ENCODE data around the gene ADPRS.

The ADPRS gene

GRCh38 chr1:36085126-36085525 is 3.6 kb upstream of the ADPRS start:
- no peak for TF ChIP-seq CTCF (IDR thresholded peaks at IDR 0.05; ENCODE audit: low read depth, low read length)
- H3K27me3 ChIP-seq (ENCODE audit: insufficient read depth, low read depth, severe bottlenecking), result no peaks in the 10 kb centered on the region
- H3K4me3 ChIP-seq (ENCODE audit: low read depth, low read length), result no peak overlapping the region
- H3K9me3 ChIP-seq (ENCODE audit: severe bottlenecking), result no peaks in the 10 kb centered on the region
- peaks cover 2% of the 10 kb centered on the region; the same call in 1 of the 2 replicates for H3K36me3 ChIP-seq
- no peak overlapping the region for H3K27ac ChIP-seq
- no peak for DNase-seq

GRCh38 chr1:36085686-36086526 is 2.8 kb upstream of the ADPRS start:
- H3K9me3 ChIP-seq (ENCODE audit: severe bottlenecking), result no peaks in the 10 kb centered on the region
- TF ChIP-seq CTCF (IDR thresholded peaks at IDR 0.05; ENCODE audit: low read depth, low read length), result no peak
- no peak for DNase-seq

DNA sequence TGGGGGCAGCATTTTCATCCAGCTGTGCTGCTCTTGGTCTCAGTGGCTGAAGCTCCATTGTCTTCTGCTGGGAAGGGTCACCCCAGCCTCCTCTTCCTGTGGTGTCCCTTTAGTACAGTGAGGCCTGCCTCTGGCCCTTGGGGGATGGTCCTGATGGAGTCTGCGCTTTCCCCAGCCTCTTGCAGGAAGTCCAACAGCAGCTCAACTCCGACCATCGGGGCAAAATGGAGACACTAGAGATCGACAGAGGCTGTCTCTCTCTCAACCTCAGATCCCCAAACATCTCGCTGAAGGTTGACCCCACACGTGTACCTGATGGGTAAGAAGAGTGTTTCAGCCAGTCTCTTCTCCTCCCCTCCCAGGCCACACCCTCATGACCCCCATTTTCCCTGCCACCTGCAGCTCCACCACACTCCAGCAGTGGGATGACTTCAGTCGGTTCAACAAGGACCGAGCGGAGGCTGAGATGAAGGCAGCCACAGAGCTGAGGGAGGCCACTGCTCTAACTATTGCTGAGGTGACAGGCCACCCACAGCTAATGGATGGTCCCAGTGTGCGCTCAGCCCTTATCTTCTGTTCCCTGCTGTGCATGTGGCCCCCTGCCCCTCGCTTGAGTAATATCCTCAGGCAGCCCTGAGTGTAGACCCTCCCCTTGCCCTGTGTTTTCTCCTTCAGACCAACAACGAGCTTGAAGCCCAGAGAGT is 2.0 kb upstream of the ADPRS start:
- H3K27ac ChIP-seq, result no peak overlapping the region
- no peak for DNase-seq
- TF ChIP-seq CTCF (IDR thresholded peaks at IDR 0.05; ENCODE audit: low read depth, low read length), result no peak
- no peak overlapping the region for H3K4me3 ChIP-seq (ENCODE audit: low read depth, low read length)
- no peaks in the 10 kb centered on the region for H3K27me3 ChIP-seq (ENCODE audit: insufficient read depth, low read depth, severe bottlenecking)
- peaks cover 15% of the 10 kb centered on the region for H3K36me3 ChIP-seq
- no peaks in the 10 kb centered on the region for H3K9me3 ChIP-seq (ENCODE audit: severe bottlenecking)

More at GRCh38 chr1:36085686-36086526, 2.8 kb upstream of the ADPRS start:
- H3K27me3 ChIP-seq (ENCODE audit: insufficient read depth, low read depth, severe bottlenecking), result no peaks in the 10 kb centered on the region
- peaks cover 7% of the 10 kb centered on the region for H3K36me3 ChIP-seq
- H3K27ac ChIP-seq, result no peak overlapping the region
- no peak overlapping the region for H3K4me3 ChIP-seq (ENCODE audit: low read depth, low read length)

DNA sequence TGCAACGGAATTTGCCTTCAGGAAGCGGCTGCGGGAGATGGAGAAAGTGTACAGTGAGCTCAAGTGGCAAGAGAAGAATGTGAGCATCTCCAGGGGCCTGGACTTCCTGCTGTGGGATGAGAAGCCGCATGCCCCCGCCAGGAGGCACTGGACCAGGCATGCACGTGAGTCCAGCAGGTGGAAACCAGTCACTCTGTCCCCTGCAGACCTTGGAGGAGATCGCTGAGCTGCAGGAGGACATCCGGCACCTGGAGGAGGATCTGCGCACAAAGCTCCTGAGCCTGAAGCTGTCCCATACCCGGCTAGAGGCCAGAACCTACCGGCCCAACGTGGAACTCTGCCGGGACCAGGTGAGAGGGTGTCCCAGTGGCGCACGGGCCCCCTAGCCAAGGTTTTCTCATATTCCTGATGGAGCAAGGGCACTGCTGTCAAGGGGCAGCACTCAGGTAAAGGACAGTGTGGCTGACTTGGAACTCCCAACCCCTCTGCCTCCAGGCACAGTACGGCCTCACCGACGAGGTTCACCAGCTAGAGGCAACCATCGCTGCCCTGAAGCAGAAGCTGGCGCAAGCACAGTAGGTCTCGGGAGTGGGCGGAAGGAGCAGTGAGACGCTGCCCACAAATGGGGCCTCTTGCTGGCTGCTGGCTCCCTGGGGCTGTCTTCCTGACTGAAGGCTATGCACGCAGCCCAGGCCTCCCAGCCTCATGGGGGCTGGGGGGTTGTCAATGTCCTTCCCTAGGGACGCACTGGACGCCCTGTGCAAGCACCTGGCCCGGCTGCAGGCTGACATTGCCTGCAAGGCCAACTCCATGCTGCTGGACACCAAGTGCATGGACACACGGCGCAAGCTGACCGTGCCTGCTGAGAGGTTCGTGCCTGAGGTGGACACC is 1.2 kb upstream of the ADPRS start:
- Histone ChIP-seq H3K27me3 (ENCODE audit: insufficient read depth, low read depth, severe bottlenecking) (no peaks in the 10 kb centered on the region), H3K9me3 (ENCODE audit: severe bottlenecking) (no peaks in the 10 kb centered on the region), H3K27ac (no peak overlapping the region), H3K36me3 (peaks cover 23% of the 10 kb centered on the region), H3K4me3 (ENCODE audit: low read depth, low read length) (no peak overlapping the region)
- no peak for TF ChIP-seq CTCF (IDR thresholded peaks at IDR 0.05; ENCODE audit: low read depth, low read length)
- DNase-seq, result no peak

GRCh38 chr1:36088265-36088576 is 471 bp upstream of the ADPRS start:
- TF ChIP-seq CTCF (IDR thresholded peaks at IDR 0.05; ENCODE audit: low read depth, low read length), result no peak
- peak overlapping the region; percentile 69 for H3K27ac ChIP-seq
- no peaks in the 10 kb centered on the region for H3K9me3 ChIP-seq (ENCODE audit: severe bottlenecking)
- no peak overlapping the region for H3K4me3 ChIP-seq (ENCODE audit: low read depth, low read length)
- H3K27me3 ChIP-seq (ENCODE audit: insufficient read depth, low read depth, severe bottlenecking), result no peaks in the 10 kb centered on the region
- peaks cover 30% of the 10 kb centered on the region for H3K36me3 ChIP-seq
- no peak for DNase-seq
